ENCODE results near the gene CA6. TPM values are rescaled to one million over a fixed set of nuclear protein-coding genes. Genes with fewer than 3 reads are reported as not detected.
"Not testable (repeated sequence)": the region's sequence is repeated elsewhere in the genome, so short reads cannot be mapped to it uniquely, and the experiment has no call there.

Gene CA6
- total RNA-seq, 1 donor from 2014 or later, result 0.19 TPM

- DNase-seq (ENCODE audit: missing footprints) (no peak), ATAC-seq (no peak)
- intact Hi-C loops (cut with DNase I), result no loop called here
These were observed 22.7 kb upstream of the CA6 start for GRCh38 chr1:8922962-8923361.

DNA sequence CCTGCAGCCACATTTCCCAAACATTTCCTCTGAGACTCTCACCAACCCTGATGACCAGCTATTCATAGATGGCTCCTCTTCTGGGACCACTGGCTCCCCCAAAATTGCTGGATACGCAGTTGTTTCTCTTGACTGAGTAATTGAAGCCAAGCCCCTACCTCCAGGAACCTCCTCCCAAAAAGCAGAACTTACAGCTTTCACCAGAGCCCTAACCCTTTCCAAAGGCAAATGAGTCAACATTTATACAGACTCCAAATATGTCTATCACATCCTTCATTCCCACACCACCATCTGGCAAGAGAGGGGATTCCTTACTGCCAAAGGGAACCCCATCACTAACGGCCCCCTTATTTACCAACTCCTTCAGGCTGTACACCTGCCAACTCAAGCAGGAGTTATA is 20.3 kb upstream of the CA6 start:
- DNase-seq (ENCODE audit: missing footprints), result no peak
- intact Hi-C loops (cut with DNase I), result no loop called here

DNA sequence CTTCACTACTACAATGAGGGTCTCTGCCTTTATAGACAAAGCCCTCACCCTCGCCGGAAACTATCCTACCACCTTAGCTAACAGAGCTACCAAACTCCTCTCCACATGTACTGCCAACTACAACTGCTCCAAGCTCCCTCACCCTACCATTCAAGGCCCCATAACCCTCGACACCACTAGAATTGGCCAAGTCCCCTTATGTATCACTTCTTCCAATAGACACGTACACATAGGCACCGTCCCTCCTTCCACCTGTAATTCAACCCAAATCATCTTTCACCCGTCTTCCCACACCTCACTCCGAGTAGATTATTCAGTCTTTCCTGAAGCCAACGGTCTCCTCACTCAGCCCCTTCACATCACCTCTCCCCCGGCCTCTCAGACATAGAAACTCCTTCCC is 19.7 kb upstream of the CA6 start:
- intact Hi-C loops (cut with DNase I), result no loop called here
- no peak for DNase-seq (ENCODE audit: missing footprints)
- no peak for ATAC-seq

More for the DNA sequence above, 20.3 kb upstream of the CA6 start:
- ATAC-seq, result no peak

DNA sequence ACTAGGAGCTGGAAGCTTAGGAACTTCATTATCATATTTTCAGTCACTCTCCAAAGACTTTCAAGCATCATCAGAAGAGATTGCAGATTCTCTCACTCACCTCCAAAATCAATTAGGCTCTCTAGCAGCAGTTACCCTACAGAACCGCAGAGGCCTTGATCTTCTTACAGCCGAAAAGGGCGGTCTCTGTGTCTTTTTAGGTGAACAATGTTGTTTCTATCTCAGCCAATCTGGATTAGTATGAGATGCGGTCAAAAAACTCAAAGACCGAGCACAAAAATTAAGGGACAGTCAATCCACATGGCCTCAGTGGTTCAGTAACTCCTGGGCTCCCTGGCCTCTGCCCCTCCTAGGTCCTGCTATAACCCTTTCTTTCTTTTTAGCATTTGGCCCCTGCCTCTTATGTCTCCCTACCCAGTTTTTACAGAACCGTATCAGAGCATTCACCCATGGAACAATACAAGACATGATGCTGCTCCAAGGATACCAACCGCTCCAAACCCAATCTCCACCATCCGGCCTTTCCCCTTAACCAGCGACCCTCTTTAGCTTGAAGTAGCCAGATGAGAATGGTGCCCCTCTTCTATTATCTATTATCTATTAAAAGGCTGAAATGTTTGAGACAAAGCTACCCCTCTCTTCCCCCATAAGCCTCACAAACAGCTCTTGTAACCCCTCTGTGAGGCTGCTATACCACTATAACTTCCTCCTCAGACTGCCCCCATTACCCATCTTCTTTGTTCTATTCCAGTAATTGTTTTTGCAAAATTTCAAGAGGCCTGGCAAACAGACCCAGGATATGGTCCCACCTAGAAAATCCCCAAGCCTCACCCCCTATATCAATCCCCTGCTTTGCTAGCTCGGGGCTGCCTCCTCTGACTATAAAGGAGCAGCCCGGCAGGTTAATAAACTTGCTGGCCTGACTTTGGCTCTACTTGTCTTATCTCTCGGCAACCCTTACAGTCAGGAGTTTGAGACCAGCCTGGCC is 18.7 kb upstream of the CA6 start:
- intact Hi-C loops (cut with DNase I), result no loop called here
- no peak for DNase-seq (ENCODE audit: missing footprints)

GRCh38 chr1:8930116-8930515 is 15.6 kb upstream of the CA6 start:
- ATAC-seq (no peak), DNase-seq (ENCODE audit: missing footprints) (no peak)
- intact Hi-C loops (cut with DNase I), result no loop called here

More for the DNA sequence above, 18.7 kb upstream of the CA6 start:
- ATAC-seq, result no peak

DNA sequence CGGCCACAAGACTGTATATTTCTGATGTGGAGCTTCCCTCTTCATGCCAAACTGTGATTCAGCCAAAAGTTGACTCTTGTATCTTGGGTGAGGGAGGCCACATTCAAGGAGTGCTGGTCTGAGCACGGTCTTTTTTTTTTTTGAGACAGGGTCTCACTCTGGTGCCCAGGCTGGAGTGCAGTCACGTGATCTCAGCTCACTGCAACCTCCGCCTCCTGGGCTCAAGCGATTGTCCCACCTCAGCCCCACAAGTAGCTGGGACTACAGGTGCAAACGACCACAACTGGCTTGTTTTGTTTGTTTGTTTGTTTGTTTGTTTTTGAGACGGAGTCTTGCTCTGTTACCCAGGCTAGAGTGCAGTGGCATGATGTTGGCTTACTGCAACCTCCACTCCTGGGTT is 8.6 kb upstream of the CA6 start:
- ATAC-seq; DNase-seq (ENCODE audit: missing footprints); intact Hi-C loops (cut with DNase I): not testable (repeated sequence)

- ATAC-seq, result peak; percentile 83
- no peak for DNase-seq (ENCODE audit: missing footprints)
- intact Hi-C loops (cut with DNase I), result no loop called here
These were observed 8.0 kb upstream of the CA6 start for GRCh38 chr1:8937701-8938100.

DNA sequence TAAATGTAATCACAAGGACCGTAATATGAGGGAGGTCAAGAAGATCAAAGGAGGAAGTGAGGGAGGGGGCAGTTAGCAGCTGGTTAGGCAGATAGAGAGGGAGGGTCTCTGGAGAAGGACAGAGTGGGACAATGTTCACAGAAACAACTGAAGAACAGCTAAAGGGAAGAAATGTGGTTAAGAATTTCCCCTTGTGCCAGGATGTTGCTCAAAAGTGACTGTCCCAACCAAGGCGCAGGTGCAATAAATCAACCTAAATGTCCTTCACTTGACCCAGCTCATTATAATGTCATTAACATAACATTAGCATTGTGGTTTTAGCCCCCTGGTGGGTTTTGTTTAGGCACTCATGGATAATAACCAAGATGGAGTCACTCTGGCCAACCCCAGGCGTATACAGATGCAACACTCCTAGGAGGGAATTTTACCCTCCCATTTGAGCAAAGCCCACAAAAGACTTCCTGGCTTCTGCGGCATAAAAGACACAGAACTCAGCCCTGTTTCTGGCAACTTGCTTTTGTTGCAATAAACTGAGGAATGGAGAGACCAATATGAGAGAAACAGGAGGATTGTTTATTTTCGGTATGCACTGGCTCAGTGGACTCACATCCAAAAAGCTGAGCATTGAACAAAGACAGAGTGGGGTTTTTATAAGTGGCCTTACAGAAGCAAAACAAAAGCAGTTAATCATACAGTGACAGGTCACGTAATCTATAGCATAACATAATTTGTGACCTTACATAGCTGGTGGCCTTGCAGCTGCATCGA is 7.3 kb upstream of the CA6 start:
- ATAC-seq, result no peak
- intact Hi-C loops (cut with DNase I), result no loop called here
- DNase-seq (ENCODE audit: missing footprints), result no peak

DNA sequence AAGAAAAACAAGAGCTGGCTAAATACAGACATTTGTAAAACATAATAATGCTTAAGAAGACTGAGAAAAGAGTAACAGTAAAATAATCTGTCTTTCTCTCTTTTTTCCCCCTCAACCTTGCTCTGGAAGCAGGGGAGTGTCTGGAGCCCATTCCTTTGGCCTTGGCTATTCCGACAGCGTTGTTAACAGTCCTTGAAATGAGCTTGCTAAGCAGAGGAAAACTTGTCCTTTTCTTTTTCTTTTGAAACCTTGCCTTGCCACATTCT is 6.7 kb upstream of the CA6 start:
- intact Hi-C loops (cut with DNase I), result no loop called here
- DNase-seq (ENCODE audit: missing footprints), result no peak
- ATAC-seq, result no peak

- ATAC-seq (no peak), DNase-seq (ENCODE audit: missing footprints) (no peak)
- intact Hi-C loops (cut with DNase I), result no loop called here
These were observed 6.2 kb upstream of the CA6 start for GRCh38 chr1:8939362-8939995.

DNA sequence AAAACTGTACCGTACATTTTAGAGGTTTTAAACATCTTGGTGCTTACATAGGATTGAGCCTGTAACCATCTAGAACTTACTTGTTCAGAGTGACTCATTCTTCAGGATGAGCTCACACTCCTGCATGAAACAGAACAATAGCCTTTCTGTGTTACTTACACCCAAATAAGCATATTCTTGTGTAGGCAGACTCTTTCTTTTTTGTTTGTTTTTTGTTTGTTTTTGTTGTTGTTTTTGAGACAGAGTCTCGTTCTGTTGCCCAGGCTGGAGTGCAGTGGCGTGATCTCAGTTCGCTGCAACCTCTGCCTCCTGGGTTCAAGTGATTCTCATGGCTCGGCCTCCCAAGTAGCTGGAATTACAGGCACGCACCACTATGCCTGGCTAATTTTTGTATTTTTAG is 3.8 kb upstream of the CA6 start:
- ATAC-seq (no peak), DNase-seq (ENCODE audit: missing footprints) (no peak)
- intact Hi-C loops (cut with DNase I), result no loop called here

DNA sequence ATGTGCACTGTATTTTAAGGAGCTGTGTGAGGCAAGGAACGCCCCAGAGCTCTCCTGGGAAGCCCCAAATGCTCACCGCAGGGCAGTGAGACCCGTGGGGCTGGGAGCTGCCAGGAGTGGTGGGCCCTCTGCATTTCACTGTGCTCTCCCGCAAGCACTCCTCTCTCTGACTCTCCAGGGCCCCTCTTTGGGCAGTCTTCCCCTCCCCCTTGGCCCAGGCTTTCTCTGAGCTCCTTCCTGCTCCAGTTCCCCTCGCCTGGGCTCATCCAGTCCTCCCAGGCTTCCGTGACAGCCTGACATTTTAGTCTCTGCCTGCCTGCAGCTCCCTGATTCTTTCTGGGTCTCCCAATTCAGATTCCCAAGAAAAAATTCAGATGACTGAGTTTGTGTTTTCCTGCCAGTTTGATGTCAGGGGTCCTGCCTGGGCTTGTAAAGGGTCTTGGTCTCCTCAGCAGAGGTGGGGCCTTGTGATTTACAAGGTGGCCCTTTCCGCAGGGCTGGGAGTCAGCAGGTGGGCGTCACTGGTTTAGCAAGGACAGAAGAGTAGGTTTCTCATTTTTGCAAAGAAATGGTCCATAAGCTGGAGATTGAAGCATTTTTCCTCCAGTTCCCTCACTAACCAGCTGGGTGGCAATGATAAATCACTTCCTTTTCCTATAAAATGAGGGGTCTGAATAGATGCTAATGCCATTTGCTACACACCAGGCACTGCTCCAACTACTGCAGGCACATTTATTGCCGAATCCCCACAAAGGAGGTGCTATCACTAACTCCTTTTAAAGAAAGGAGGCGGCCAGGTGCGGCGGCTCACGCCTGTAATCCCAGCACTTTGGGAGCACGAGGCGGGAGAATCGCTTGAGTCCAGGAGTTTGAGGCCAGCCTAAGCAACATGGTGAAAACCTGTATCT is 1.9 kb upstream of the CA6 start:
- intact Hi-C loops (cut with DNase I), result no loop called here
- ATAC-seq (no peak), DNase-seq (ENCODE audit: missing footprints) (no peak)

DNA sequence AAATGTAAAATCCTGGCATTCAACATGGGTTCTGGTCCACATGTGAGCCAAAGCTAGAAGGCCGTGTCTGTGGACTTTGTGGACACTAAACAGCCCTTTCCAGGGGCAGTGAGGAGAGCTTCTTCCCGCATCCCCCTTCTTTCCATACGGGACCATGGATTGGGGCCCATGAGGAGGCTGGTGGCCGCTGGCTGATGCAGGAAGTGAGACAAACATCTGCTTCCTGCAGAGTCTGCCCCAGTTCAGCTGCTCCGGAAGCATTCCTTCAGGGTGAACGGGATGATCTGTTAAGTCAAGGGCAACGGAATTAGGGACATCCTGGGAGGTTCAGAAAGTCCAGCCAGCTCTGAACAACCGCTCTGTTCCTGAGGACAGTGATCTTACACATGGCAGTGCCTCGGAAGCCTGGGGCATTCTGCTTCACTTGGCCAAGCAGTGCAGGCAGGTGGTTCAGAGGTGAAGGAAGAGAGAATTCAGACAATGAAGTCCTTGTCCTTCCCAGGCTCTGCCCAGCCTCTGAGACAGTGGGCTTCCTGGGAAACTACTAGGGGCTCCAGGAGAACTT is 1.5 kb downstream of the CA6 start:
- ATAC-seq, result no peak

DNA sequence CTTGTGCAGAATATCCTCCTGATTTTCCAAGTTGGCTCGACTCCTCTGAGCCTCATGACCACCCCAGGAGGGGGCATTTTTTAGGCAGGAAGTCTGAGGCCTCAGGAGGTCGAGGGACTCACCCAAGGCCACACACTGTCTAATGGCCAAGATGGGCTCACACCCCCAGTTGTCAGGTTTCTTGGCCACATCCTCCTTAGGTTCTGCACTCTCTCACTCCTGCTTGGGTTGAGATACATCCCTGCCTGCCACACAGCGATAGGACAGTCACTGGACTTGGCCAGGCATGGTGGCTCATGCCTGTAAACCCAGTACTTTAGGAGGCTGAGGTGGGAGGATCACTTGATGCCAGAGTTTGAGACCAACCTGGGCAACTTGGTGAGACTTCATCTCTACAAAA is 4.6 kb downstream of the CA6 start:
- intact Hi-C loops (cut with DNase I), result no loop called here
- ATAC-seq, result no peak
- no peak for DNase-seq (ENCODE audit: missing footprints)

More for the DNA sequence above, 1.5 kb downstream of the CA6 start:
- intact Hi-C loops (cut with DNase I), result no loop called here
- DNase-seq (ENCODE audit: missing footprints), result no peak

DNA sequence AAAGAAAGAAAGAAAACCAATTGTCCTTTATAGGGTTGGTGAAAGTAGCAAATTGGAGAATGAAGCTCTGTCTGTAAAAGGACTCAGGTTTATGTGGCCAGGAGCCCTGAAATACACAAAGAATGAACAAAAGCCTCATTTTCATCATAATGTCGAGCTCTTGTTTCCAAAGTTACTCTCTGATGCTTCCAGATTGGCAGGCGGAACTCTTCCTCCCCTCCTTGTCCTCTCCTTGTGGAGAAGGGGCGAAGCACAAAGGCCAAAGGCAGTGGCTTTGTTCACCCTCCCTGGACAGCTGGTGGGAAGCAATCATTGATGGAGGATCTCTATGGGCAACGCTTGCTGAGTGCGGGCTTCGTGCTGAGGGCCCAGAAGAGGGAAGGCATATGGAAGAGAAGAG is 5.6 kb downstream of the CA6 start:
- no peak for DNase-seq (ENCODE audit: missing footprints)
- intact Hi-C loops (cut with DNase I), result no loop called here
- no peak for ATAC-seq

DNA sequence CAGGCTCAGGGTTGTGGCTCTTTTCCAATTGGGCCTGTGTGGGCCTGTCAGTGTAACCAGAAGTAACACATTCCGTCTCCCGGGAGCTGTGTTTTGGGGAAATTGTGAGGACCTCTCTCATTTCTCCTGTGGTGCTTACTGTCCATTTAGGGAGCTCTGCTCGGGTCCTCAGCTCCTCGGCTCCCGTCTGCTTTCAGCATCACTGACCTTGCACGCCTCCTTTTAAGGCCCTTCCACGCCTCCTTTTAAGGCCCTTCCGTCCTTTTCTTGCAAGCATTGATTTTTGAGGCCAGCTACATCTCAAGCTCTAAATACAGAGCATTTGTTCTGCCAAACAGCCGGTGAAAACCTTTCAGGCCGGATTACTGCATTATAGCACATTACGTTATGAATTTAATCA is 9.7 kb downstream of the CA6 start:
- intact Hi-C loops (cut with DNase I), result no loop called here
- ATAC-seq (no peak), DNase-seq (ENCODE audit: missing footprints) (no peak)

DNA sequence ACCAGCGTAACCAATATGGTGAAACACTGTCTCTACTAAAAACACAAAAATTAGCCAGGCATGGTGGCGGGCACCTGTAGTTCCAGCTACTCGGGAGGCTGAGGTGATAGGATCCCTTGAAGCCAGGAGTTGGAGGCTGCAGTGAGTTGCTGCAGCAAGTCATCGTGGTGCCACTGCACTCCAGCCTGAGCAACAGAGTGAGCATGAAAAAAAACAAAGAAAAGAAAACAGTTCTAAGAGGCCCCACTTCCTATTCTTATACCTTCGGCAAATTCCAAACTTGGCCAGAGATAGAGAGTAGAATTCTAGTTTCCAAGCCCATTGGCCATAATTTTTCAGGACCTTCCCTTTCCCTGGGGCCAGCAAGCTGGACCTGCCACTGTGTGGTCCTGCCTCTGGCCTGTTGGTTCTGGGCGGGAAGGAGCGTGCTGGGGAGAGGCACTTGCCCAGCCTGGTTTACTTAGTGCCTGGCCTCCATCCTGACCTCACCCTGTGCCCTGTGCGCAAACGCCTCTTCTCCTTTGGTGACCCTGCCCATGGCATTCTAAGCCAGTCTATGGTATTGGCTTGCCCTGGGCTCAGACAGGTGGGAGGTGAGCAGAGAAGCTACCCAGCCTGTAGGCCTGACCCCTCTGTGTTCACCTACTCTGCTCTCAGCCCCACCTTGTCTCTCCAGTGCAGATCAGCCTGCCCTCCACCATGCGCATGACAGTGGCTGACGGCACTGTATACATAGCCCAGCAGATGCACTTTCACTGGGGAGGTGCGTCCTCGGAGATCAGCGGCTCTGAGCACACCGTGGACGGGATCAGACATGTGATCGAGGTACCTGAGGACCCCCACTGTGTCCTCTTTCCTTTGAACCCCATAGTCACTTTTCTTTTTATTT is 11.0 kb downstream of the CA6 start:
- intact Hi-C loops (cut with DNase I), result no loop called here
- DNase-seq (ENCODE audit: missing footprints) (no peak), ATAC-seq (no peak)
